Measurements from ENCODE around the gene IST1.

Gene IST1

DNA sequence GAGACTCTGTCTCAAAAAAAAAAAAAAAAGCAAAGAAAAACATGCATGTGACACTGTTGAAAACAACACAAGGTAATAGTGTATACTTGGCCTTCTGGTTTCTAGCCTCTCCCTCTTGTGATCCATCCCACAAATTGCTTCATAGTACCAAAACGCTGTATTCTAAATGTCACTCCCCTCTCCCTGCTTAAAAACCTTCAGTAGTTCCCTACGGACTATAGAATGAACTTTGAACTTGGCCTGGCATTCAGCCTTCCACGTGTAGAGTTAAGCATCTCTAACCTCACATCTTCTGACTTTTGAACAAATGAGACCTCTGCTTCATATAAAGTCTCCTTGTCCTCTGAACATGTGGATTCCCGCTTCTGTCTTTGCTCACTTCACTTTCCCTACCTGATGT lies 16.4 kb upstream of the IST1 start:
- H3K4me3 ChIP-seq (ENCODE audit: control insufficient read depth, low read depth, low read length): no peak overlapping the region
- DNase-seq (ENCODE audit: low read depth): no peak
- TF ChIP-seq, protein P1, sequence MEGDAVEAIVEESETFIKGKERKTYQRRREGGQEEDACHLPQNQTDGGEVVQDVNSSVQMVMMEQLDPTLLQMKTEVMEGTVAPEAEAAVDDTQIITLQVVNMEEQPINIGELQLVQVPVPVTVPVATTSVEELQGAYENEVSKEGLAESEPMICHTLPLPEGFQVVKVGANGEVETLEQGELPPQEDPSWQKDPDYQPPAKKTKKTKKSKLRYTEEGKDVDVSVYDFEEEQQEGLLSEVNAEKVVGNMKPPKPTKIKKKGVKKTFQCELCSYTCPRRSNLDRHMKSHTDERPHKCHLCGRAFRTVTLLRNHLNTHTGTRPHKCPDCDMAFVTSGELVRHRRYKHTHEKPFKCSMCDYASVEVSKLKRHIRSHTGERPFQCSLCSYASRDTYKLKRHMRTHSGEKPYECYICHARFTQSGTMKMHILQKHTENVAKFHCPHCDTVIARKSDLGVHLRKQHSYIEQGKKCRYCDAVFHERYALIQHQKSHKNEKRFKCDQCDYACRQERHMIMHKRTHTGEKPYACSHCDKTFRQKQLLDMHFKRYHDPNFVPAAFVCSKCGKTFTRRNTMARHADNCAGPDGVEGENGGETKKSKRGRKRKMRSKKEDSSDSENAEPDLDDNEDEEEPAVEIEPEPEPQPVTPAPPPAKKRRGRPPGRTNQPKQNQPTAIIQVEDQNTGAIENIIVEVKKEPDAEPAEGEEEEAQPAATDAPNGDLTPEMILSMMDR (IDR thresholded peaks at IDR 0.05; ENCODE audit: control insufficient read depth, insufficient read depth, low read depth, low read length, missing control alignments): no peak

- DNase-seq (ENCODE audit: low read depth): no peak
- TF ChIP-seq, protein P1 (IDR thresholded peaks at IDR 0.05; ENCODE audit: control insufficient read depth, insufficient read depth, low read depth, low read length, missing control alignments): no peak
- no peak overlapping the region for H3K4me3 ChIP-seq (ENCODE audit: control insufficient read depth, low read depth, low read length)
Observed at GRCh38 chr16:71880176-71880575, 15.2 kb upstream of the IST1 start.

DNA sequence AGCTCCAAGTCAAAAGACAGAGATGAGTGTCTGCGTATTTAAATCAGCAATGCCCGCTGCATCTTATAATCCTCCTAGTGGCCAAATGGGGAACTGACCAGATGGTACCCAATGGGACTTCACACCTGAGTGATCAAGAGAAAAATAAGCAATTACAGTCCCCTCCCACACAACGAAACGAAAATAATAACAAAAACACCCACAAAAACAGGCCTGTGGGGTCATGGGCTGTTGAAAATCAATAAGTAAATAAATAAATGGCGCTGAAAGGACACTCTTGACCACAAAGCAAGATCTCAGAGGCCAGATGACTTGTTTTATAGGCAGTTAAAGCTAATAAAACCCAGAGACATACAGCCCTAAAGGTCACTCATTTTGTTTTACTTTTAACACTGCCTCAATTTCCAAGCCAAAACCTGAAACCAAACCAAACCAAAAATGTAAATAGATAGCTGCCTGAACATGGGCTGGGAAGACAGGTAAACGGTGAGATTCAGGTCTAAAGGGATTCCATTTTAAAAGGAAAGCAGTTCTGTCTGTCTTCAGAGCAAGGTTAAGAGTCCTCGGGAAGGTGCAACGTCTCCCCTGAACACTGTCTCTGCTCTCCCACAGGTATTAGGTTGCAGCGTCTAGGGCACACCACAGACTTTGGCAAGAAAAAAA lies 12.7 kb upstream of the IST1 start:
- DNase-seq (ENCODE audit: low read depth): no peak
- H3K4me3 ChIP-seq (ENCODE audit: control insufficient read depth, low read depth, low read length): peak overlapping the region; percentile 77
- TF ChIP-seq, protein P1 (IDR thresholded peaks at IDR 0.05; ENCODE audit: control insufficient read depth, insufficient read depth, low read depth, low read length, missing control alignments): peak; percentile 87

DNA sequence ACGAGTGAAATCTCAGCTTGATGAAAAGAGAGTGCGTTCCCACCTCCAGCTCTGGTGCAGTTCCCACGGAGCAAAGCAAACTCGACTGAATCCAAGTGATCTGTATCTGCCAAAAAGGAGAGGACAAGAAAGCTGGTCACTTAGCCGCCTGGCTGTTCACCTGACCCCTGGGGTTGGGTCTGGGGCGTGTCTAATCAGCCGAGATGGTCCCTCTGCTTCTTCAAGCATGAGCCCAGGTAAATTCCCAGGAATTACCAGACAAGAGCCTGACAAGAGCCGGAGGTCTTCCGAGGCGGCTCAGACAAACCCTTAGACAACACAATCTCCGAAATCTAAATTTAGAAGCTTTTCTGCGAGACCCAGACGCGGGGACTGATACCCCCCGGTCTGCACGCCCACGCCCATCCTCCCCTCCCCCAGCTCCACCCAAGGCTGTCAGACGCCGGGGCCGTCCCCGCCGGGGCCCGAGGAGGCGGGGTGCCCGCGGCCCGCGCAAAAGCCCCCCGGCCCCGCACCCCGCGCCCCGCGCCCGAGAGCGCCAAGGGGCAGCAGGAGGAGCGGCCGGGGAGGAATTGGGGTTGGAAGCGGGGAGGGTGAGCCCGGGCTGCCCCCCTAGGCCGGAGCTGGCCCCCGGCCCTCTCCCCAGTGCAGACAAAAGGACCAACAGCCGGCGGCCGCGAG lies 12.0 kb upstream of the IST1 start:
- TF ChIP-seq, protein P1 (IDR thresholded peaks at IDR 0.05; ENCODE audit: control insufficient read depth, insufficient read depth, low read depth, low read length, missing control alignments): no peak
- H3K4me3 ChIP-seq (ENCODE audit: control insufficient read depth, low read depth, low read length): peak overlapping the region; percentile 77
- no peak for DNase-seq (ENCODE audit: low read depth)

DNA sequence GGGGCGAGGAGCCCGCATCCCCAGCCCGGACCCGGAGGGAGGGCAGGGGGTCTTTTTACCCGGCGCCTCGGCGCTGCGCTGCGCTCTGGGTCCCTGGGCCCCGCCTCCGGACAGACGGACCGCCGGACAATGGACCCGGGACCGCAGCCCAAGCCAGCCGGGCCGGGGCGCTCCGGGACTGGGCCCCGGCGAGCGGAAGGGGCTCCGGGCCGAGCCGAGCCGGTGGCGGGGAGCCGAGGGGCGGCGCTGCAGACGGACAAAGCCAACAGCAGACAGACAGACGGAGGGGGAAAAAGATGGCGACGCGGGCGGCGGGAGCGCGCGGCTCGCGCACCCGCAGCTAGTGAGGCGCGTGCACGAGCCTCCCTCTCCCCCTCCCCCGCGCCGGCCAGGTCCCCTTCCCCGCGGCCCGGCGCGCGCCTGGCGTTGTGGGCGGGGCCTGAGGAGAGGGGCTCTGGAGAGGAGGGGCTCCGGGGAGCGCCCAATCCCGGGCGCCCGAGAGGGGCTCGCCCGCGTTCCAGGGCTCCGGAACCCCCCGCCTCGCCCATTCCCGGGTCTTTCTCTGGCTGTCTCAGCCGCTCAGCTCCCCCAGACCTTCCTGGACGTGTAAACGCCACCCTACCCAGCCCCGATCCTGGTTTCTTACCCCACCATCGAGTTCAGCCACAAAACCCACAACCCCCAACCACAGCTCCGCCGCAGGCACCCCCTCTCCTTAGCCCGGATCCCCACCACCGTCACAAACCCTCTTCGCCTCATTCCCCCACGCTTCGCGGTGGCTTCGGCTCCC lies 11.3 kb upstream of the IST1 start, which contains the start of gene ZNF821:
Gene ZNF821 (minus strand): TSS at position 334 of the 790 bp plus-strand sequence. CDS start 4,236 bp downstream, outside the sequence.
- no peak for DNase-seq (ENCODE audit: low read depth)
- TF ChIP-seq, protein P1 (IDR thresholded peaks at IDR 0.05; ENCODE audit: control insufficient read depth, insufficient read depth, low read depth, low read length, missing control alignments): peak; percentile 40
- H3K4me3 ChIP-seq (ENCODE audit: control insufficient read depth, low read depth, low read length): peak within 1 kb of the TSS; percentile 77

DNA sequence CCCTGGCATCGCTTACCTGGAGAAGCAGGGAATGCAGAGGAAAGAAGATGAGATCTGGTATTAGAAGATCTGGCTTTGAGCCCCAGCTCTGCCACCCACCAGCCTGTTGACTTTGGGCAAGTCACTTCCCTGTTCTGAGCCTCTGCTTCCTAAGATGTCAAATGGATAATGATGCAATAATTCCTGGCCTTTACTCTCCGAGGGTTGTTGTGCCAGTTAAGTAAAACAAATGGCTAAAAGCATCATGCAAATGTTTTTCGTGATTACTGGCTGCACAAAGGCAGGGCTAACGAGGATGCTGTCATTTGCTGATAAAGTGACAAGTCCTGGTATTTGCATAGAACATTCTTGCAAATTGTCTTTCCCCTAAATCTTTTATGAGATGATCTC lies 10.1 kb upstream of the IST1 start:
- no peak overlapping the region for H3K4me3 ChIP-seq (ENCODE audit: control insufficient read depth, low read depth, low read length)
- DNase-seq (ENCODE audit: low read depth): no peak
- TF ChIP-seq, protein P1 (IDR thresholded peaks at IDR 0.05; ENCODE audit: control insufficient read depth, insufficient read depth, low read depth, low read length, missing control alignments): no peak

All from AG09309 (cell line).